HPDE6-E6E7 (cell line): ENCODE measurements around the gene GRK1.
"Not testable (repeated sequence)": the region's sequence is repeated elsewhere in the genome, so short reads cannot be mapped to it uniquely, and the experiment has no call there.

Source experiments
- DNase-seq: peaks from one replicate; pipeline ENCODE4 v3.0.0; 2011; ENCODE audit warnings: missing footprints; ENCODE audit errors: extremely low spot score

The GRK1 gene

DNA sequence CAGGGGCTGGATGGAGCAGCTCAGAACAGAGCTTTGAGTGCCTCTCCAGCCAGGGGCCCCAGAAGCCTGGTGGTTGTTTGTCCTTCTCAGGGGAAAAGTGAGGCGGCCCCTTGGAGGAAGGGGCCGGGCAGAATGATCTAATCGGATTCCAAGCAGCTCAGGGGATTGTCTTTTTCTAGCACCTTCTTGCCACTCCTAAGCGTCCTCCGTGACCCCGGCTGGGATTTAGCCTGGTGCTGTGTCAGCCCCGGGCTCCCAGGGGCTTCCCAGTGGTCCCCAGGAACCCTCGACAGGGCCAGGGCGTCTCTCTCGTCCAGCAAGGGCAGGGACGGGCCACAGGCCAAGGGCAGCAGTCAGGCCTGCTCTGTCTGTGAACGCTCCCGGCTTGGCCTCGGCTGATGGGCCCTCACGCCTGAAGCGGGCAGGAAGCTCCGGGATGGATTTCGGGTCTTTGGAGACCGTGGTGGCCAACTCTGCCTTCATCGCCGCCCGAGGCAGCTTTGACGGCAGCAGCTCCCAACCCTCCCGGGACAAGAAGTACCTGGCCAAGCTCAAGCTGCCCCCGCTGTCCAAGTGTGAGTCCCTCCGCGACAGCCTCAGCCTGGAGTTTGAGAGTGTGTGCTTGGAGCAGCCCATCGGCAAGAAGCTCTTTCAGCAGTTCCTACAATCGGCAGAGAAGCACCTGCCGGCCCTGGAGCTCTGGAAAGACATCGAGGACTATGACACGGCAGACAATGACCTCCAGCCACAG is at the start of gene GRK1:
TSS of gene GRK1 (plus strand) at position 269 of the 751 bp plus-strand sequence. CDS start at position 437, 168 bp downstream.
- DNase-seq: no peak

DNA sequence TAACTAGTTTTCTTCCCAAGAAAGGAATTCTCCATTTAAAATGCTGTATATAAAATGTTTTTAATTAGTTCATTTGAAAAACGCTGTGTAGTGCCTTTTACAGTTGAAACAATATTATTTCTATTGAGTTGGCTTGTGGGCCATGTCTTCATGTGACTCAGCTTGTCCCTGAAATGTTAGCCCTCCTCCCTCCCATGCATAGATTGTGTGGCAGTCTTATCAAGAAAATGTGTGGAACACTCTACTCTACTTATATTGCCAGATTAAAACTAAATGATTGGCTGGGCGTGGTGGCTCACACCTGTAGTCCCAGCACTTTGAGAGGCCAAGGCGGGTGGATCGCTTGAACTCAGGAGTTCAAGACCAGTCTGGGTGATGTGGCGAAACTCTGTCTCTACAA is 49.1 kb upstream of the GRK1 start:
- no peak for DNase-seq

DNA sequence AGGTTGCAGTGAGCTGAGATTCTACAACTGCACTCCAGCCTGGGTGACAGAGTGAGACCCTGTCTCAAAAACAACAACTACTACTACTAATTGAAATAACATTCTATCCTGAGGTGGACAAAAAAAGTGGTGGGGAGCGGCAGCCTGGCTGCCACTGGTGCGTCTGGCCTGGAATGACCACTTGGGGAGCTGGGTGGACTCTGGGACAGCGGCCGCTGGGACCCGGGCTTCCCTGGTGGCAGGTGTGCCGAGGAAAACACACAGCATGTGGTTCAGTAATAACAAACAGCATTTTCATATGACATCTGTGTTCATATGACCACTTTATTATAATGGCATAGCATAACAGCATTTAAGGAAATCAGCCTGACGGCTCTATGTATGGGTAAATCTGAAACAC is 48.6 kb upstream of the GRK1 start:
- no peak for DNase-seq

DNA sequence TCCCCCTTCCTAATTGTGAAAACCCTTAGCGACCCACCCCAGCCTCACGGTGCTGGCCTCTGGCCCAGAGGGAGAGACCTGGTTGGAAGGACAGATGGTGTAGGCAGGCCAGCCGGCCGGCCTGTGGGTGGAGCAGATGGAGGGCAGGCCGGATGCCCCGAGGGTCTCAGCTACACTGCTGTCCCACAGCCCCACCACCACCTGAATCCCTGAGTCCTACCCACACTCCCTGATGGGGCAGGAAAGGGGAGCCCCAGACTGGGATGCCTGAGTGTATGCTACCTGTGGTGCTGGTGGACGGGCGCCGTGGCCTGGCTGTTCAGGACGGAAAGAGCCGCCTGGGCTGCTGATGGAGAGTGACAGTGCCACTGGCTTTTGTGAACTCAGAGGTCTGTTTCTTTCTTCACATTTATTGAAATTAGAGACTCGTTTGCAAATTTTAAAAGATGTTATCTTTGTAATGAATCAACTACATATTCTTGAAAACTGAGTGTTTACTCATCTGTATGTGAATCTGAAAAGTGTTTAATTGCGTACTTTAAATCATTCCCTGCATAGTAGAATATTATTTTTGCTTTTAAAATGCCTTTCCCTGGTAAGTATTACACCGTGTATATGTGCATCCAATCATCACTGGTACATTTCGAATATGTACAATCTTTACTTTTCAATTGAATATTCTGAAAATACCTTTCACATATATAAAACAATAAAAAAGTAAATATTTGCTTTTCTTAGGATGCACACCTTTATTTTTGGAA is 46.8 kb upstream of the GRK1 start:
- no peak for DNase-seq

DNA sequence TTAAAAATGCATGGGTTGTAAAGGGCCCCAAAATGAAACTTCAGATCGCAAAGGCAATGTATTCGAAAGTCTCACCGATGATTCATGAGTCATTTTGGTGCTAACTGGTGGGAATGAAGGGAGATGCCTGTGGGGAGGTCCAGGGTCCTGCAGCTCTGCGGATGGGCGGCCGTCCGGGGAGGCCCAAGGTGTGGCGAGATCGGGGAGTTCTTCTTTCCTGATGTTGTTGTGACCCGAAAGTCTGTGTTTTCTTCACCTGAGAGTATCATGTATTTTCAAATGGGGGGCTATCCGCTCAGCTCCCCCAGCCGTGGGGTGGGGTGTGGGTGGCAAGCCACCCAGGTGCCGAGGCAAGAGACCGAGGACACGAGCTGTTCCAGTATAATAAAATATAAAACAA is 46.0 kb upstream of the GRK1 start:
- DNase-seq: no peak

GRCh38 chr13:113621498-113621897 is 45.5 kb upstream of the GRK1 start:
- DNase-seq: not testable (repeated sequence)

DNA sequence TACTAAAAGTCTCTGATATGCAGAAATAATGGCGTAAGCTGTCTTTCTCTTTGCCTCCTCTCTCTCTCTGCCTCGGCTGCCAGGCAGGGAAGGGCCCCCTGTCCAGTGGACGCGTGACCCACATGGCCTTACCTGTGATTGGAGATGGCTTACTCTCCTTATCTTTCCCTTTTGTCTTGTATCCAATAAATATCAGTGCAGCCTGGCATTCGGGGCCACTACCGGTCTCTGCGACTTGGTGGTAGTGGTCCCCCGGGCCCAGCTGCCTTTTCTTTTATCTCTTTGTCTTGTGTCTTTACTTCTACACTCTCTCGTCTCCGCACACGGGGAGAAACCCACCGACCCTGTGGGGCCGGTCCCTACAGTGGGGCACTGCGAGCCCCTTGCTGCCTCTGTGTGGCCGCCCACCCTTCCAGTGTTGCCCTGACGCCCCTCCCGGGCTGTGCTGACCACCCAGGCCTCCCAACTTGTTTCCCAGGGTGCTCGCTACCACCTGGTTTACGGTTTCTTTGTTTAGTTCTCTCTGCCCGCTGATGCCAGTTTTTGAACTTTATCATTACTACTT is 45.0 kb upstream of the GRK1 start:
- DNase-seq: not testable (repeated sequence)

- DNase-seq: no peak
These were observed 44.1 kb upstream of the GRK1 start for GRCh38 chr13:113622791-113623490.

DNA sequence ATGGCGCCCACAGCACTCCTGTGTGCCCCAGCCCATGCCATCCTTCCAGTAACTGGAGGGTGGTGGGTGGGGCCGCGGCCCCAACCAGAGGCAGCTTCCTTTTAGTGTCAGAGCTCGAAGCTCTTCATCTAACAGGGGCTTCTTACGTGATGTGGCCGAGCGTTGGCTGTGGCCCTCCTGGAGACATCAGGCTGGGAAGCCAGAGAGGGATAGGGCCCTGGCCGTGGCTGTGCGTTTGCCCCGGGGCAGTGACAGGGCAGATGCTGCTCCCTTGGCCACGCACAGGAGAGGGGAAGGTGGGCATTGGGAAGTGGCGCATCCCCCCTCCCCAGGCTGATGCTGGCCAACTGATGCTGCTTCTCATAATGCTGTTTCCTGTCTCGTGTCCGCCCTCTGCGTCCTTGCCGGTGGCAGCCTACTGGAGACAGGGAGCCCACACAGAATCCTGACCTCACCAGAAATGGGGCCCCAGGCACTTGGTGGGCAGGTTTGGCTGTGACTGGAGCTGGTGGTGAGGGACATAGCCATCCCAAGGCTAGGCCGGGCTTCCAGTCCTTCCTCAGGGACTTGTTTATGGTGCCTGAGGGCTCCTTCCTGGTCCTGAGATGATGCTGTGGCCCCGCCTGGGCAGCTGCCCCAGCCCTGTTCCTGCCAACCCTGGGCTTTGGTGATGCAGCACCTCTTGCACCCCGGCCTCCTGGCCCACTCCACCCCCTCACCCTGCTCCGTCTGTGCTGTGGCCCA is 43.4 kb upstream of the GRK1 start:
- no peak for DNase-seq

DNA sequence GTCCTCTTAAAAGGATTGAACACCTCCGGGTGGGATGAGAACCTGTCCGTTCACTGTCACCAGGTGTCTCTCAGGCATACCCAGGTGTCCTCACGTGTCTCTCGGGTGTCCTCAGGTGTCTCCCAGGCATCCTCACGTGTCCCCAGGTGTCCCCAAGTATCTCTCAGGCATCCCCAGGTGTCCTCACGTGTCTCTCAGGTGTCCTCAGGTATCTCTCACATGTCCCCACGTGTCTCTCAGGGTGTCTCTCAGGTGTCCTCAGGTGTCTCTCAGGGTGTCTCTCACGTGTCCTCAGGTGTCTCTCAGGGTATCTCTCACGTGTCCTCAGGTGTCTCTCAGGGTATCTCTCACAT is 42.8 kb upstream of the GRK1 start:
- no peak for DNase-seq

GRCh38 chr13:113624640-113625304 is 42.2 kb upstream of the GRK1 start:
- DNase-seq: not testable (repeated sequence)

GRCh38 chr13:113625965-113626721 is 40.9 kb upstream of the GRK1 start:
- no peak for DNase-seq

DNA sequence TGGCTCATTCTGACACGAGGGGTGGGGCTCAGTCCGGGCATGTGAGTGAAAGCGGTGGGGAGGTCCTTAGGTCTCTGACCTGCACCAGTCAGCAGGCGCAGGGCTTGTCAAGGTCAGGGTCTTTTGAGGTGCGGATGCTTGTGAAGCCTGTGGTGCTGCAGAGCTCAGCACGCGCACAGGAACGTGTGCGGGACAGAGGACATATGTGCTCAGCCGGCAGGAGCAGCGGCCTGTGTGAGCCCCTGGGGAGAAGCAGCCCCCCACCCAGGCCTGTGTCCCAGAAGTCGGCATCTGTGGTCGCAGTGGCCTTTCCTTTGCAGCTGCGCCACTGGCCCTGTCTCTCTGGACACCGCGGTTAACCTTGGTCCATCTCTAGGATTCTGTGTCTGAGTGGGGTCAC is 39.9 kb upstream of the GRK1 start:
- DNase-seq: no peak

DNA sequence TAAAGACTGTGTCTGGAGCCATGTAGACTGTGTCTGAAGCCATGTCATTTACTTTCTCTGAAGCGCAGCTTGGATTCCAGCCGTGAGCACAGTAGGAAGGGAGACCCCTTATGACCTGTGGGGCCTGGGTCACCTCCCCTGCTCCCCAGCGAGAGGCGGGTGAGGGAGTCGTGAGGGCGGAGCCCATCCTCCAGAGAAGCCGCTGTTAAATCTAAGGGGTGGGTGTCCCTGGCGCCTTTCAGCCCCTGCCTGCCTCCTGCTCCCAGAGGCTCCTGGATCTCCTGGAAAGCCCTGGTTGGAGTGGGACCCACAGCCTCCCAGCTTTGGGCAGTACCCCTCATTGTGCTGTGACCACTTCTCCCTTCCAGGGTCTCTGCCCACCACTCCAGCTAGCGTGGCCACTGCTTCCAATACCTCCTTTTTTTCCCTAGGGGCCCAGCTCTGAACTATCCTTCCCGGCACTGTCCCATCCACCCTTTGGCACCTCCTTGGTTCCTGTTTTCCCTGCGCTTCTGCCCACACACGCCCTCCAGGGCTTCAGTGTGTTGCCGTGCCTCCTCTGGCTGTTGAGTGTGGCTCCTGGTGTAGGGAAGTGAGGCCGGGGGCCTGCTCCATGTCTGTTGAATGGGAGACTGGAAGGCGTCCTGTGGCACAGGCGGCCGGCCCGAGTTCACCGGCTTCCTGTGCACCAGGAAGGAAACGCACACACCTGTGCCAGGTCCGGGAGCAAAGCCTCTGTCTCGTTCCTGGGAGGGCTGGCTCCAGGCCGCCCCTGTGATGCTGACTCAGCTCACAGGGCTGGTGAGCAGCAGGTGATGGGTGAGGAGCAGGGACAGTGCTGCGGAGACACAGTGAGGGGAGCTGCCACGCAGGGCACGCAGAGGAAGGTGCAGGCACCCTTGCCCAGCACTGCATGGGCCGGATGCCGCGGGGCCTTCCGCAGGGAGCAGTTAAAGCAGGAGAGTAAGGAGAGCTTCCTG is 38.4 kb upstream of the GRK1 start:
- DNase-seq: no peak

- DNase-seq: no peak
These were observed 37.2 kb upstream of the GRK1 start for GRCh38 chr13:113629866-113630265.

- no peak for DNase-seq
These were observed 36.7 kb upstream of the GRK1 start for GRCh38 chr13:113630296-113630695.

DNA sequence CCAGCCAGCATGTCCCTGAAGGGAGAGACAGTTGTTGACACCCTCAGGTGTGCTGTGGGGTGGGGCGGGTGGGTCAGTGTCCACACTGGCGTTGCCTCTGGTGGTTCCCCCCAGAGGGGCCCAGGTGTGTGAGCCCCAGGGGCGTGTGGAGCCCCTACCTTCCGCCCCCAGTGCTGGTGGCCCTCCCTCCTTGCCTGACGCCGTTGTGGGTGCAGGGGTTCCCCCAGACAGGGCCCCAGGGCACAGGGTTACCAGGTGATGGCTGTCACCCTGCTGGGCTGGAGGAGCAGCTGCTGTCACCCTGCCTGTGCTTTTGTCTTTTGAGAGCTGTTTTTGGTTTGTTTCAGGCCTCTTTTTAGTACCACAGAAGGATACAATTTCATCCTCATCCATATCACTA is 36.2 kb upstream of the GRK1 start:
- no peak for DNase-seq

DNA sequence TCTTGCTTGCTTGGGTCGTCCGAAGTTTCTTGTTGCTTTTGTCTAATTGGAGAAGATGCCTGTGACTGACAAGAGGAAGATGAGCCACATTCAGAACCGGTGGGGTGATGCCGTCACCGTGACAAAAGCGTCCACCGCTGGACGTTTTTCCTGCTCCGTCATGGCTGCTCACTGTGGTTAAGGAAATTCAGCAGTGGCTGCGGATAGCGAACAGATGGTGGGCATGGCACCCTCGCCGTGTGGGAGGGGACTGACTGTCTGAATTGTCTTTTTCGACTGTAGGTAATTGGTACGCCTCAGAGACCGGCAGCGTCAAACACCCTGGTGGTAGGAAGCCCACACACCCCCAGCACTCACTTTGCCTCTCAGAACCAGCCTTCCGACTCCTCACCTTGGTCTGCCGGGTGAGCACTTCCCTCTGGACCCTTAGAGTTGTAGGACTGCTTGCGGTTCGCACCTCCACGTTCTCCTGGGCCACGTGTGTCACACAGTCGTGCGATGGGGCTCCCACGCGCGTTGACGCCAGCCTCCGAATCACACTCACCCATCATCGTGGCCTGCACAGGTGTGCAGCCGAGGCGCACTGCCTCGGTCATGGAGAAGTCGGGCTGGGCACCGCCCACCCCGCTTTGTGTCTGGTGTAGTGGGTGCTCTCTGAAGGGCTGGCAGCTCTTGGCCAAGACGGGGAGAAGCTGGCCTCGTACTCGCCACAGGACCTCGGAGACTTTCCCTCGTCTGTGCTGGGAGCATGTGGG is 35.5 kb upstream of the GRK1 start:
- no peak for DNase-seq
